ENCODE measurements around the gene BIRC2.
A peak's percentile ranks its signal among the peaks of the same experiment; 100 is the strongest.

BIRC2 gene

GRCh38 chr11:102375720-102376399 is 28.8 kb downstream of the BIRC2 start:
- DNase-seq (ENCODE audit: low read depth), result no peak

- no peak for DNase-seq (ENCODE audit: low read depth)
Measured at GRCh38 chr11:102377891-102378290, 30.9 kb downstream of the BIRC2 start.

DNA sequence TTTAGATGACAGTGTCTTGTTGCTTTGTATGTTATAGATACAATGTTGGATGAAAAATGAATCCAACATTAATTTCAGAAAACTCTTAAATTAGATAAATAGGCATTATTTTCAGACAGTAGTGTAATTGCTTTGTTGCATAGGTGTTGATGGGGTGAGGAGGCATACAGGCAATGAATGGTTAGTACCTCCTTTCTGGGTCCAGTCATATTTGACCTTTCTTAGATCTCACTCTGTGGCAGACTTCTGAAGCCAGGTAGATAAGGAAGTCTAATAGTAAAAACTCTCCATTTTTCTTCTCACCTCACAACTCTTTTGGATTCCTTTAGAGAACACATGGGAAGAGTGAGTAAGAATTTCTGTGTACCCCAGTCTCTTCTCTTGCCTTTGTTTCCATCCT is 31.8 kb downstream of the BIRC2 start:
- DNase-seq (ENCODE audit: low read depth), result no peak

- DNase-seq (ENCODE audit: low read depth), result no peak
Measured at GRCh38 chr11:102382384-102382783, 35.4 kb downstream of the BIRC2 start.

DNA sequence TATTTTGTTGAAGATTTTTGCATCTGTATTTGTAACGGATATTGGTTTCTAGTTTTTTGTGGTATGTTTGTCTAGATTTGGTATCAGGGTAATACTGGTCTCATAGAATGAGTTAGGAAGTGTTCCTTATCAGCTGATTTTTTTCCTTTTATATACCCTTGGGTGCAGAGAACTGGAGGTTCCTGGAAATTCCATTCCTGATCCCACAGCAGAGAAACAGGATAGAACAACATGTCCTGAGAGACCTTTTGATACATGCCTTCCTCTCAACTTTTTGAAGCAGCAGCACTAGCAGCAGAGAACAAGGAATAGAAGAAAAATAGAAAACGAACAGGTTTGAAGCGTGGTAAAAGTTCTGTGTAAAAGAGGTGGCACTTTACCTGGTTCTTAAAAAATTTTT is 36.8 kb downstream of the BIRC2 start:
- DNase-seq (ENCODE audit: low read depth), result no peak

DNA sequence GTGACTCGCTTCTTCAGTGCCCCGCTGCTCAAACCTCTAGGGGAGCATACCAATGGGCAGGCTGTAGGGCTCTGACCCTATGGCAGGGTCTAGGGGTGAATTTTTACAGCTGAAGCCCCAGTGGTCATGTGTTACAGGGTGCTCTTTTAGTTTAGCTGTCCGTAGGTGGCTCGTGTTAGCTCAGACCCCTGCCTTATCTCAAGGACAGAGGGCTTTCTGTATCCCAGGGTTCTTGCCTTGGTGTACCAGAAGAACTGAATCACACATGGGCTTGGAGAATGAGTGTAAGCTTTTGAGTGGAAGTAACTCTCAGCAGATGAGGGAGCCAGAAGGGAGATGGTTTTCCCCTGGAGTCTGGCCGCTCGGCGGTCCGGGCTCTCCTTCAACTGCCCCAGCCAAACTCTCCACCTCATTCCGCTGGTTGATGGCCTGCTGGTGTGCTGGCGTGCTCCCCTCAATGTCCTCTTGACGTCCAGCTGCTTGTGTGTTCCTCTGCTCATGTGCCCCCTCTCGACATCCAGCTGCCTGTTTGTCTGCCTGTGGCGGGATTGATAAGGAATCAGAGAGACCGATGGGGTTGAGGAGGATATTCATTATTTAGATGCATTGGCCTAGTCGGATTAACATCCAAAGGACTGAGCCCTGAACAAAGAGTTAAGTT is 37.5 kb downstream of the BIRC2 start:
- DNase-seq (ENCODE audit: low read depth), result no peak

DNA sequence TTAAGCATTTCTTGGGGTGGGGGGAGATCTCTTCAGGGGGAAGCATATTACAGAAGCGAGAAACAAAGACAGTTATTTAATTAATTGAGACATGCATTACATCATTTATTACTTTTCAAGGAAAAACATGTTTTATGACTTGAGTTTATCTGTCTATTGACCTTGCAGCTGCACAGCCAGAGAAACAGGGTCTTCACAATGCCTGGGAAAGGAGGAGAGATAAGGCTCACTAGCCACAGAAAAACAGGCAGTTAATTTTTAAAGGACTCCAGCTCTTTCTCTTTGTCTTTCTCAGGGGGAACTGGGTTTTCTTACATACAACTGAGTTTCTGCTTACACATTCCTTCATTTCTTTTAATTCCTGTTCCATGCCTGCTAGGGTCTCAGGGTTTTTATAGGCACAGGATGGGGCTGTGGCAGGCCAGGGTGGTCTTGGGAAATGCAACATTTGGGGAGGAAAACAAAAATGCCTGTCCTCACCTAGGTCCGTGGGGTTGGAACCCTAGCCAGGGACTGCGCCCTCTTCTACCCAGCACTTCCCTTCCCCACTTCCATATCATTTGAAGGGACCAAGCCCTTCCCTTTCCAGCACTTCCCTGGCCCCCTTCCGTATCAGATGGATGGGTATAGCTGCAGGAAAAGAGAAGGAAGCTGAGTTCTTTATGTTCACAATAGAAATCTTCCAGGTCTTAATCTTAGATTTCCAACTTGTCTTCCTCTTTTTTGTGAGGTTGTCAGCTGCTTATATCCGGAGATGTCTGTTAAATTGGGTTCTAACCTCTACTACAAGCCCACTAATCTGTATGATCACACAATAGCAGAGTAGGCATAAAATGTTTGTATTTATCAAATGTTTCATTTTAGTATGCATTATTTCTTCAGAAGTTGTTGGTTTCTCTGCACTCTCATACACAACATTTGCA is 38.3 kb downstream of the BIRC2 start:
- no peak for DNase-seq (ENCODE audit: low read depth)

DNA sequence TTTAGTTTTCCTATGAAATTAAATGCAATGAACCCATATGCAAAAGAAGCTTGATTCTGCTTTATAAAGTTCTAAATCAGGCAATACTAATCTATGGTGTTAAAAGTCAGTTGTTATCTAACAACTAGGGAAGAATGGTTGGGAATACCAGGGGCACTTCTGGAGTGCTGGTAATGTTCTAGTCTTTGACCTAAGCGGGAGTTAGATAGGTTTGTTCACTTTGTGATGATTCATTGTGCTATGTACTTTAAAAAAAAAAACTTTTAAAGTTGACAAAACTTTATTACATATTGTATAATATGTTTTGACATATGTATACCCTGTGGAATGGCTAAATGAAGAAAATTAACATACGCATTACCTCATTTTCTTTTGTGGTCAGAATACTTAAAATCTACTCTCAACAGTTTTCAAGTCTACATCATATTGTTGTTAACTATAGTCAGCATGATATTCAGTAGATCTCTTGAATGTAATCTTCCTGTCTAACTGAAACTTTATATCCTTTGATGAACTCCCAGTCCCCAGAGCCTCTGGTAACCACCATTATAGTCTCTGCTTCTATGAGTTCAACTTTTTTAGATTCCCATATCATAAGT is 39.2 kb downstream of the BIRC2 start:
- no peak for DNase-seq (ENCODE audit: low read depth)

DNA sequence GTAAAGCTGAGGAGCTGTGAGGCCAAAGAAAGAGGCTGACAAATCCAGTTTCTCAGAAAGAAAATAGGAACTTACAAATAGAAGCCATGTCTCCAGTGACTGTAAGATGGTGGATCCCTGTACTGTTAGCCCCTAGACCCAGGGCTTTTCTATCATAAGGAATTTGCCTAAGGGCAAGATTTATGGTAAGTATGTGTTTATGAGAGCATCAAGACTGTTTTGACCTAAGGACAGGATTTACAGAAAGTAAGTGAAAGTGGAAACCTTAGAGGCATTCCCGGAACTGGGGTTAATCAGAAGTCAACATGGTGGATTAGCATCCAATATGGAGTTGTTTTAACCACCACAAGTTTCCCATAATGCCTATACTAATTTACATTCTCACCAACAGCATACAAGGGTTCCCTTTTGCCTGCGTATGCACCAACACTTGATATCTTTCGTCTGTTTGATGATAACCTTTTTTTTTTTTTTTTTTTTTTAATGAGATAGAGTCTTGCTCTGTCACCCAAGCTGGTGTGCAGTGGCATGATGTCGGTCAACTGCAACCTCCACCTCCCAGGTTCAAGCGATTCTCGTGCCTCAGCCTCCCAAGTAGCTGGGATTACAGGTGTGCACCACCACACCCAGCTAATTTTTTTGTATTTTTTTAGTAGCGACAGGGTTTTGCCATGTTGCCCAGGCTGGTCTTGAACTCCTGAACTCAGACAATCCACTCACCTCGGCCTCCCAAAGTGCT is 40.2 kb downstream of the BIRC2 start:
- no peak for DNase-seq (ENCODE audit: low read depth)

- DNase-seq (ENCODE audit: low read depth), result no peak
Measured at GRCh38 chr11:102389253-102389652, 42.2 kb downstream of the BIRC2 start.

DNA sequence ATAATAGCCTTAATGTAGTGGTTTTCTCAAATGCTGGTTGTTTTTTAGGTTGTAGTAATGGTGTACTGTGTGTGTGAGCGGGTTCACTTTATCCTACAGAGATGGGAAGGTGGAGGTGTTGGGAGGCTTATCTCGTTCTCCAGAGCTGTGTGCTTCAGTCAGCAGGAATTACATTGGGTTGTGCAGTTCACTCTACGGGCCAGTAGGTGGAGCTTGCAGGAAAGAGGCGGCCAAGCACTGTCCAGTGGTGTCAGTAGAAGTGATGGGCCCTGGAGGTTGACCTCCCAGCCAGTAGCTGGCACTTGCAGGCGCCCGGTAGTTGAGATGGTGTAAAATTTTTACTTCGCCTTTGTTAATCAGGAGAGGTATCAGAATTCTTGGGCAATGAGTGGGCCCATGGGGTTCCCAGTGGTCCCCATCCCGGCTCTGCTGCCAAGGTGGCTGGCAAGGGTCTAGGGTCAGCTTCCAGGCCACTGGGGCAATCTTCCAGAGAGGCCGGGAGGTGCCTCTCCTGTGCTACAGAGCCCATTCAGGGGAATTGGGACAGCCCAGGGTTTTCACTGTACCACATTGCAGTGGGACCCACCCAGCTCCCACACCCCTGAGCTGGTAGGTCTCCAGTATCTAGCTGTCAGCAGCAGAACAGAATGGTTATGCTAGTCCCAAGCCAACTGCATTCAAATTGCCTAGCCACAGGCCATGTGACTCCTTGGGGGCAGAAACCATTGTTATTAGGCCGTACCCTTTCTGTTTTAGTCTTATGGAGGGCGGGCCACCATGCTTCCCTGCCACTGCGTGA is 43.9 kb downstream of the BIRC2 start:
- peak; percentile 16 for DNase-seq (ENCODE audit: low read depth)

GRCh38 chr11:102391549-102392237 is 44.7 kb downstream of the BIRC2 start:
- no peak for DNase-seq (ENCODE audit: low read depth)

DNA sequence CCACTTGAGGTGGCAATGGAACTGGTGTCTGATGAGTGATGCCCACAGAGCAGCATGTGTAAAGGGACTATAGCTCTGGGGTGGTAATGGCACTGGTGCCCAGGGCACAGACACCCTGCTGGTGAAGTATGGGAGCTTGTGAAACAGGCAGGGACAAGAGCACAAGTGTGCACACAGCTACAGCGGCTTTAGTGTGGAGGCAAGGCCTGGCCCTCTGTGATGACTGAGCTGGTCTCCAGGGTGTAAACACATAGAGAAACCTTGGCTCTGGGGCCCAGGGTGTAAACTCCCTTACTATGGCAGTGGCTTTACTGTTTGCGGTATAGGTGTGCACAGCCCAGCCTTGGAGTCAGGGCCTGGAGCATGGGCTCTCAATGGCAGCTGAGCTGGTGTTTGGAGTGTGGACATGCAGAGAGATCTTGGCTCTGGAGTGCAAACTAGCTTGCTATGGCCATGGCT is 46.3 kb downstream of the BIRC2 start:
- no peak for DNase-seq (ENCODE audit: low read depth)

DNA sequence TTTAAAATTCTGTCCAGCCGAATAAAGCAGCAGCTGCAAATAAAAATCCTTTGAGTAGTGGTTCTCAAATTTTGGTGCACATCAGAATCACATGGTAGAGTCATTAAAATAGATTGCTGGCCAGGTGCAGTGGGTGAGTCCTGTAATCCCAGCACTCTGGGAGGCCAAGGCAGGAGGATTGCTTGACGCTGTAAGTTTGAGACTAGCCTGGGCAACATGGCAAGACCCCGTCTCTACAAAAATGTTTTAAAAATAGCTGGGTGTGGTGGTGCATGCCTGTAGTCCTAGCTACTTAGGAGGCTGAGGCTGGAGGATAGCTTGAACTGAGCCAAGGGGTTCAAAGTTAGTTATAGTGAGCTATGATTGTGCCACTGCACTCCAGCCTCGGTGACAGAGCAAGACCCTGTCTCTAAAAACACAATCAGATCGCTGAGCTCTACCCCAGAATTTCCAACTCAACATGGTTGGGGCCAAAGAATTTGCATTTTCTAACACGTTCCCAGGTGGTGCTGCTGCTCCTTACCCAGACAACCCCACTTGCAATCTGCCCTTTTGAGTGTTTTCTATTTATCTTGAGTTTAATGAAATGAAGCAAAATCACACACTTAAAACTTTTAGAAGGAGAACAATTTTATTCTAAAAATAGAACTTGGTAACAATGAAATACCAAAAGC is 48.8 kb downstream of the BIRC2 start:
- no peak for DNase-seq (ENCODE audit: low read depth)

GRCh38 chr11:102396708-102397563 is 49.9 kb downstream of the BIRC2 start:
- DNase-seq (ENCODE audit: low read depth), result no peak

- no peak for DNase-seq (ENCODE audit: low read depth)
Measured at GRCh38 chr11:102398297-102398696, 51.3 kb downstream of the BIRC2 start.

DNA sequence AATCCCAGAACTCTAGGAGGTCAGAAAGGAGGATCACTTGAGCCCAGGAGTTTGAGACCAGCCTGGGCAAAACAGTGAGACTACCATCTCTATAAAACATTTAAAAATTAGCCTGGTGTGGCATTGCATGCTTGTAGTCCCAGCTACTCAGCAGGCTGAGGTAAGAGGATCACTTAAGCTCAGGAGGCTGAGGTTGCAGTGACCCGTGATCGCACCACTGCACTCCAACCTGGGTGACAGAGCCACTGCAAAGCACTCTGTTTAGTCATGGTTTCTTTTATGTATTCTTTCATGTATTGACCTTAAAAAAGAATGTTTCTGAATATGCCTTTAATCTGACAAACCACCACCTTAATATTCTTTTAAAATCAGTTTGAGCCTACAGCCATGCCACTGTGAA is 52.2 kb downstream of the BIRC2 start:
- no peak for DNase-seq (ENCODE audit: low read depth)

DNA sequence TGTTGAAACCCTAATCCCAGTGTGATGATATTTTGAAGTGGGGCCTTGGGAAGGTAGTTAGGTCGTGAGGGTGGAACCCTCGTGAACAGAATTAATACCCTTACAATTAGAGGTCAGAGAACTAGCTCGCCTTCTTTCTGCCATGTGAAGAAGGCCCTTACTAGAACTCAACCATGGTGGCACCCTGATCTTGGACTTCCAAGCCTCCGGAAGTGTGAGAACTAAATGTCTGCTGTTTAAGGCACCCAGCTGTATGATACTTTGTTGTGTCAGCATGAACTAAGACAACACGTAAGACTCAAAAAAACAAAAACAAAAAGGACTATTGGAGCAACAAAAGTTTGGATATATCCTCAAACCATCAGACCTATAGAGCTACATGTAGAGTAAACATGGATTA is 53.6 kb downstream of the BIRC2 start:
- no peak for DNase-seq (ENCODE audit: low read depth)

DNA sequence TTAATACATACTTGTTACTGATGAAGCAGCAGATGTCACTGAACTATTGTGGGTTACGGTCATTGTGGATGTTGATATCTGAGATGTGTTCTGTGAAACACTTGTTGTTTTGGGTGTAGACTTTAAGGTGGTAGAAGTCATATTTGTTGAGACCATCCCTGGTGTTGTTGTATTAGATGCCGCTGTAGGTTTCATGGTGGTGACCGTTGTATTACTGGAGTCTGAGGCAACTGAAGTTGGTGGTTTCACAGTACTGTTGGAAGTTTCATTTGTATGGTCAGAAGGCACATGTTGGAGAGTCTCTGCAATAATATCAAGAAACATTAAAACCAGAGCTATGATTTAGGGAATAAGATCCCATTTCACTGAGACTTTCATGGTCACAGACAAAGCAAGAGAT is 54.9 kb downstream of the BIRC2 start:
- no peak for DNase-seq (ENCODE audit: low read depth)

Data from stimulated activated CD8-positive, alpha-beta memory T cell treated with anti-CD3 and anti-CD28 coated beads, Interleukin-15, amount 100 ng/mL, for 24 hours (primary cell).